Inflammatory macrophage treated with lipopolysaccharide for 4 hours (primary cell): ENCODE data around the gene SNTG2.
"Not testable (repeated sequence)": the region's sequence is repeated elsewhere in the genome, so short reads cannot be mapped to it uniquely, and the experiment has no call there.

Source experiments
- DNase-seq: peaks from one replicate; pipeline ENCODE4 v3.0.0-alpha.2; 2020

The SNTG2 gene

GRCh38 chr2:1341404-1342120 lies 390.9 kb downstream of the SNTG2 start:
- DNase-seq = no peak

- no peak for DNase-seq
These were observed 398.1 kb downstream of the SNTG2 start for GRCh38 chr2:1348789-1349188.

DNA sequence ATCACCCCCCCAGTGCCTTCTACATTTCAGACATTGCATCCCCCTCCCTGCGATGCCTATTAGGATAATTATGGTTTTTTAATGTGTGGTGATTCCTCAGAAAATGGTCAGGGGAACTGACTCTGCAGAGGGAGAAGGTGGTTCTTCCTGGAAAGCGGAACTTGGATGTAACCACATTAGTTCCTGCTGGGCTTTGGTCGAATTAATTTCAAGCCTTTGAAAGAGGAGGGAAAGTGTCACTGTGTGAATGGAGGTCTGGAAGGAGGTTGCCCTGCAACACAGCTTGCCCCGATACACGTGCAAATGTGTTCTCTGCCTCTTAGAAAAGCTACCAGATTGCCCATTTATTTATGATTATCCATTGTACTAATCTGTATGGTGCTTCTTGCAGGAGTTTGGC lies 399.5 kb downstream of the SNTG2 start:
- DNase-seq = peak; percentile 6

DNA sequence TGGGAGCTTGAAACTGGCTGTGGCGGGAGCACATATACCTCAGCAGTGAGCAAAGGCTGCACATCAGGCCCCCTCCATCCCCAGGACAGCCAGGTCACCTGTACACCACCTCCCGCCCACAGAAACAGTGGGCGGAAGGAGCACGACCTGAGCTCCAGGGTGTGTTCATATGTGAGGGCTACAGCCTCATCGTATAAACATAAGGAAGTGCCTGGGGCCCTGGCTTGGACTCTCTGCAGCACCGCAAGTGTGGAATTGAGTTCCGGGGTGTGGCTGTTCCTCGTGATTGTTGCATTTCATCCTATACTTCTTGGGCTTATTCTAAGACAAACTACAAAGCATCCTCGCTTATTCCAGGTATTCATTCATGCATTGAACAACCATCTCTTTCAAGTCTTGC lies 402.5 kb downstream of the SNTG2 start:
- DNase-seq = no peak

DNA sequence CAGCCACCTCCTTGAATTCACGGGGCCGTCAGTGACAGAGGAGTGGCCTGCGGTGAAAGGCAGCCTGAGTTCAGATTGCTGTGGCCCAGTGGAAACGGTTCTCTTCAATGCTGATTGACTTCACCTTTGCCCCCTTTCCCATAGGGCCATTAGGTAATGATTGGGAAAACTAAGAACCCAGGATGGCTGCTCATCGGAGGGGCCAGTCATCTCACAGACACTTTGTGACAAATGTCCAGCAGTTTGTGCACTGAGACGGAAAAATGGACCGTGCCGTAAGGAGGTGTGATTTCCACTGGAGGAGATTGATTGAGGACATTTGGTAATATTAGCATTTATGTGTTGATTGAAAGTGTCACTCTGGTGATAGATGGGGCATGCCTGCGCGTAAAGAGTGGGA lies 402.9 kb downstream of the SNTG2 start:
- DNase-seq = no peak

- no peak for DNase-seq
These were observed 409.5 kb downstream of the SNTG2 start for GRCh38 chr2:1360144-1360543.

GRCh38 chr2:1360557-1361250 lies 410.1 kb downstream of the SNTG2 start:
- DNase-seq = no peak

- DNase-seq = no peak
These were observed 412.7 kb downstream of the SNTG2 start for GRCh38 chr2:1363367-1363766.

GRCh38 chr2:1366546-1367134 lies 416.0 kb downstream of the SNTG2 start:
- DNase-seq = peak; percentile 35

- DNase-seq = no peak
These were observed 417.0 kb downstream of the SNTG2 start for GRCh38 chr2:1367601-1368000.

- no peak for DNase-seq
These were observed 419.3 kb downstream of the SNTG2 start for GRCh38 chr2:1369905-1370304.

DNA sequence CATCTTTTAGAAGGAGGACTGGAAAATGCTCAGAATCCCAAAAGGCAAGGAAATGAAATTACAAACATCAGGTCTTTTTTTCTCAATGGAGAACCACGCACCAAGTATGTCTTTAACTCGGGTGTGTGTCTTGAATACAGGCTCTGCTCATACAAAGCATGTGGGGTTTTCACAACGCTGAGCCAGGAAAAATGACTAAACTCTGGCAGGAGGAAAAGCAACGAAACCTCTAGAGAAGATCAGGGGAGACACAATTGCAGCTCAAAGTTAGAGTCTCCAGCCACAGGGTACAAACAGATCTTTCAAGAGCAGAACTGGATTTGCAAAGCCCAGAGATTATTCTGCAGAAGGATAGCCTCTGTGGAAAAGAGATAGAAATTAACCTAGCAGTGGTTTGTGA lies 419.8 kb downstream of the SNTG2 start:
- DNase-seq = no peak

DNA sequence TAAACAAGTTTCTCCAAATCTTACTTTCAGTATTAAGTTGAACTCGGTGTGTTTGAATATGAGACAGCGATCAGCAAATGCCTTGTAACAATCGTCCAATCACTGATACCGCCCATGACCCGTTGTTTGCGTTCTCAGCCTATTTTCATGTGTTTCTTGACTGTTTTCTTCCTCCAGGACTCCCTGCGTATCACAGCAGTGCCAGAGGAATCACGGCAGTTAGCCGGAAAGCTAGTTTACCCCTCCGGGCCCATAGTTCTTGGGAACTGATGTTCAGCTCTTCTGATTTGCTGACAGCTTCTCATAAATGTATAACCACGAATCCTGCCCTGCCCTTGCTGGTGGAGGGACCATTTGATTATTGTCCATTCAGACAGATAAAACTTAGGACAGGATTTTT lies 420.4 kb downstream of the SNTG2 start:
- DNase-seq = no peak

DNA sequence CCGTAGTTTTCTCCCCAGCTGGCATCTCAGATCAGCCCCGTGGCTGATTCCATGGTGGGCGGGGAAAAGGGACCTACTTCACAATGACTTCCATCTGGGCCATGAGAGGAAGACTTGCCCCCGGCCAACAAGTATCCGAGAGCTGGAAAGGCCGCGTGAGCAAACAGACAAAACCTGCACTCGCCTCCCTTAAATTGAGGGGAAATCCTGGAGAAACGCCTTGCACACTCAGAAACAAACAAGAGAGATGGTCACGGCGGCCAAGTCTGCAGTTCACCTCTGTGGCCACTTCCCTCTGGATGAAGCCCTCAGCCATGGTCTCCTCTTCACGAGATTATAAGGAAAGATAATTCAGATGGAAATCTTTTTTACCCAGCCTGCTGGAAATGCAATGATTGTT lies 423.2 kb downstream of the SNTG2 start:
- DNase-seq = no peak

GRCh38 chr2:1374287-1374686 lies 423.6 kb downstream of the SNTG2 start:
- DNase-seq = no peak

DNA sequence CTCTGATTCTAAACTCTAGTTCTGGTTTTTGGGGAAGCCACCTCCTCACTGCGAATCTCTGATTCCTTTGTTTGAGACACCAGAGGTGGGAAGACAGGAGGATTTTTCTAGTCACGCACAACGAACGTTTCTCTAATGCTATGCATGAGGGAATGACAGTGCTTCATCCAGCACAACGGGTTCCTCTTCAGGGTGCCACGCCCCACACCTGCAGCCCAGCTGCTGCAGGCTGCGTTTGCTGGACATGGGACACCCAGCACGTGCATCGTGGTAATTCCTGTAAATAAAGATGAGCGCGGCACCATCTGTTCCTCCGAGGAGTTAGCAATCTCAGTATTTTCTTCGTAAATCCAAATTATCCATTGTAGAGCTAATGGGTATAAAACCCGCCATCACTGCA lies 425.1 kb downstream of the SNTG2 start:
- DNase-seq = no peak

- no peak for DNase-seq
These were observed 426.8 kb downstream of the SNTG2 start for GRCh38 chr2:1377473-1377872.

GRCh38 chr2:1378456-1379150 lies 428.0 kb downstream of the SNTG2 start:
- no peak for DNase-seq

DNA sequence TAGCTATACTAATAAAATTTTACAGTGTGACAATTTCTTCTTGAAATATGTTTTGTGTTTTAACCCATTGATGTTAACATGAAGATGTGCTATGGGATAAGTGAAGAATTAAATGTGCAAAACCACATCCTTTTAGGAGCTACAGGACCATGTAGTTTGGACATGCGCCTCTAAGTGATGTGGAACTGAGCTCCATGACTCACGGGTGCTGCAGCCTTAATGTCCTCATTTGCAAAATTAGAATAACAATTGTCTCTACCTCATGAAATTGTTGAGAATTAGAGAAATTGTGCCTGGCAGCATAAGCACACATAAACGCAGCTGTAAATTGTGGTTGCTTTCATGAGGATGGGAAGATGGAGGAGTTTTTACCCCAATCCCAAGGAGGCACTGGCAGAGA lies 431.0 kb downstream of the SNTG2 start:
- no peak for DNase-seq

DNA sequence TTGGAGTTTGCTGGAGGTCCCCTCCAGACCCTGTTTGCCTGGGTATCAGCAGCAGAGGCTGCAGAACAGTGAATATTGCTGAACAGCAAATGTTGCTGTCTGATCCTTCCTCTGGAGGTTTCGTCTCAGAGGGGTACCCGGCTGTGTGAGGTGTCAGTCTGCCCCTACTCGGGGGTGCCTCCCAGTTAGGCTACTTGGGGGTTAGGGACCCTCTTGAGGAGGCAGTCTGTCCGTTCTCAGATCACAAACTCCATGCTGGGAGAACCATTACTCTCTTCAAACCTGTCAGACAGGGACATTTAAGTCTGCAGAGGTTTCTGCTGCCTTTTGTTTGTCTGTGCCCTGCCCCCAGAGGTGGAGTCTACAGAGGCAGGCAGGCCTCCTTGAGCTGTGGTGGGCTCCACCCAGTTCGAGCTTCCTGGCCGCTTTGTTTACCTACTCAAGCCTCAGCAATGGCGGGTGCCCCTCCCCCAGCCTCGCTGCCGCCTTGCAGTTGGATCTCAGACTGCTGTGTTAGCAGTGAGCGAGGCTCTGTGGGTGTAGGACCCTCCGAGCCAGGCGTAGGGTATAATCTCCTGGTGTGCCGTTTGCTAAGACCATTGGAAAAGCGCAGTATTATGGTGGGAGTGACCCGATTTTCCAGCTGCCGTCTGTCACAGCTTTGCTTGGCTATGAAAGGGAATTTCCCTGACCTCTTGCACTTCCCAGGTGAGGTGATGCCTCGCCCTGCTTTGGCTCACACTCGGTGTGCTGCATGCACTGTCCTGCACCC lies 437.5 kb downstream of the SNTG2 start:
- DNase-seq = not testable (repeated sequence)

DNA sequence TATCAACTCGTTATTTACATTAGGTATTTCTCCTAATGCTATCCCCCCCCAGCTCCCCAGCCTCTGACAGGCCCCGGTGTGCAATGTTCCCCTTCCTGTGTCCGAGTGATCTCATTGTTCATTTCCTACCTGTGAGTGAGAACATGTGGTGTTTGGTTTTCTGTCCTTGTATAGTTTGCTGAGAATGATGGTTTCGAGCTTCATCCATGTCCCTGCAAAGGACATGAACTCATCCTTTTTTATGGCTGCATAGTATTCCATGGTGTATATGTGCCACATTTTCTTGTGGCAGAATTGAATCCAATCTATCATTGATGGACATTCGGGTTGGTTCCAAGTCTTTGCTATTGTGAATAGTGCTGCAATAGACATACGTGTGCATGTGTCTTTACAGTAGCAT lies 439.5 kb downstream of the SNTG2 start:
- not testable (repeated sequence) for DNase-seq

DNA sequence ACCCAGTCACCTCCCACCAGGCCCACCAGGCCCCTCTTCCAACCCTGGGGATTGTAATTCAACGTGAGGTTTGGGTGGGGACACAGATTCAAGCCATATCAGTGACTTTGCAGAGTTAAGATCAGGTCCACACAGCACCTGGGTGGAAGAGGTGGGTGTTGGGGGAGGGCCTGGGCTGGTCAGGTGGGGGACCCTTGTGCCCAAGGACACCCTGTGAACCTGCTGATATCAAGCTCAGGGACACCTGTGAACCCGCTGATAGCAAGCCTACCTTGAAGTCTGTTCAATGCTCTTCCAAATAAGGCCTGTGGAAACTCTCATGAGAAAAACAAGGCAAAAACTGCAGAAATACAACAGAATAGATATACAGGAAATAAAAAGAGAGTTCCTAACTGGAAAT lies 442.7 kb downstream of the SNTG2 start:
- no peak for DNase-seq
